H1 (cell line): Measurements from ENCODE around the gene SYNGR3. TPM values are rescaled to one million over a fixed set of nuclear protein-coding genes. Genes with fewer than 3 reads are reported as not detected.

Experiments used
- CTCF ChIA-PET: fragments of 300-600 bp; sonication (Branson Sonifier 250); formaldehyde crosslinking; loops from one replicate; lab custom pipeline; 2021; ENCODE audit not compliant: partially characterized antibody; lab: Charles Lee
- POLR2A ChIA-PET: fragments of 300-600 bp; sonication (Branson Sonifier 250); formaldehyde crosslinking; loops from one replicate; lab custom pipeline; 2021; ENCODE audit warnings: inconsistent platforms; ENCODE audit not compliant: partially characterized antibody; lab: Charles Lee
- DNase-seq, 2 experiments: peaks; one replicate each; pipeline versions ENCODE4 v3.0.0 to v3.0.0-alpha.2; 2010 to 2022; ENCODE audit warnings: low spot score in 2 of 2, low read depth in 1 of 2, mixed read lengths in 1 of 2
- FAIRE-seq: peaks from 2 replicates; lab custom pipeline; 2011; peaks lifted over from hg19 to GRCh38; lab: Jason Lieb, UNC
- H2AFZ ChIP-seq: 2 replicates; pipeline ENCODE4 v1.8.1; 2012; ENCODE audit warnings: low read length, inconsistent platforms
- H2AK5ac ChIP-seq: 2 replicates; pipeline ENCODE4 v1.6.1; 2013; ENCODE audit warnings: low read depth, low read length
- H2BK120ac ChIP-seq: replicated peaks from 2 replicates; pipeline ENCODE3; 2013; ENCODE audit warnings: low read depth, low read length, inconsistent platforms
- H2BK12ac ChIP-seq: 2 replicates; pipeline ENCODE4 v1.6.1; 2013; ENCODE audit warnings: low read depth, low read length
- H2BK15ac ChIP-seq: 2 replicates; pipeline ENCODE4 v1.6.1; 2013; ENCODE audit warnings: low read length
- H2BK20ac ChIP-seq: 2 replicates; pipeline ENCODE4 v1.6.1; 2013; ENCODE audit warnings: low read length
- H2BK5ac ChIP-seq: 2 replicates; pipeline ENCODE4 v1.6.1; 2013; ENCODE audit warnings: low read depth, low read length
- H3K14ac ChIP-seq: 2 replicates; pipeline ENCODE4 v1.6.1; 2013; ENCODE audit warnings: inconsistent platforms; ENCODE audit not compliant: insufficient read length
- H3K18ac ChIP-seq: 2 replicates; pipeline ENCODE4 v1.6.1; 2013; ENCODE audit warnings: low read length; ENCODE audit errors: extremely low read depth
- H3K23ac ChIP-seq: 2 replicates; pipeline ENCODE4 v1.6.1; 2013; ENCODE audit warnings: inconsistent platforms; ENCODE audit not compliant: insufficient read length
- H3K23me2 ChIP-seq: 2 replicates; pipeline ENCODE4 v1.6.1; 2013; ENCODE audit warnings: low read depth, low read length
- H3K27ac ChIP-seq: 2 replicates; pipeline ENCODE4 v1.6.1; 2011; ENCODE audit warnings: low read depth, low read length, inconsistent platforms
- H3K27me3 ChIP-seq, 4 experiments: replicated peaks in 1 of 4; 1 replicate in 1 of 4; 2 replicates in 3 of 4; pipeline versions ENCODE4 v1.6.1 to v1.8.1; 2011 to 2013; ENCODE audit warnings: low read length in 3 of 4, mild to moderate bottlenecking in 3 of 4, inconsistent platforms in 2 of 4, mixed read lengths in 2 of 4, moderate library complexity in 1 of 4; ENCODE audit not compliant: control insufficient read depth in 3 of 4, insufficient read depth in 3 of 4; ENCODE audit errors: extremely low read depth in 1 of 4
- H3K36me3 ChIP-seq, 4 experiments: 2 replicates each; pipeline versions ENCODE4 v1.6.1 to v1.8.1; 2011 to 2013; ENCODE audit warnings: mild to moderate bottlenecking in 4 of 4, low read length in 3 of 4, moderate library complexity in 2 of 4, control low read depth in 1 of 4, inconsistent platforms in 1 of 4; ENCODE audit not compliant: insufficient read depth in 4 of 4, control insufficient read depth in 2 of 4
- H3K4ac ChIP-seq: replicated peaks from 2 replicates; pipeline ENCODE3; 2013; ENCODE audit warnings: low read length, low read depth, mixed read lengths, inconsistent platforms; ENCODE audit not compliant: insufficient read length
- H3K4me1 ChIP-seq, 4 experiments: replicated peaks in 1 of 4; 1 replicate in 1 of 4; 2 replicates in 3 of 4; pipeline versions ENCODE4 v1.6.1 to v1.8.1; 2011 to 2013; ENCODE audit warnings: low read length in 3 of 4, inconsistent platforms in 2 of 4, mixed read lengths in 1 of 4; ENCODE audit not compliant: insufficient read depth in 4 of 4, control insufficient read depth in 3 of 4
- H3K4me2 ChIP-seq, 2 experiments: 2 replicates each; pipeline versions ENCODE4 v1.6.1 to v1.8.1; 2011 to 2013; ENCODE audit warnings: low read depth in 2 of 2, low read length in 2 of 2, control low read depth in 1 of 2, inconsistent platforms in 1 of 2, mild to moderate bottlenecking in 1 of 2; ENCODE audit not compliant: insufficient read depth in 1 of 2
- H3K4me3 ChIP-seq, 4 experiments: fragments of 200-600, 300-600 bp in 1 of 4; sonication (generic), shearing (Covaris generic), sonication (Bioruptor Twin) in 1 of 4; 2 replicates each; pipeline versions ENCODE4 v1.5.1 to v1.8.1; 2011 to 2016; ENCODE audit warnings: low read length in 4 of 4, low read depth in 3 of 4, control low read depth in 2 of 4, inconsistent platforms in 2 of 4, mild to moderate bottlenecking in 2 of 4, mixed read lengths in 1 of 4, moderate library complexity in 1 of 4; ENCODE audit not compliant: insufficient read depth in 2 of 4; ENCODE audit errors: extremely low read depth in 1 of 4
- H3K56ac ChIP-seq: replicated peaks from 2 replicates; pipeline ENCODE3; 2013; ENCODE audit warnings: low read depth, mild to moderate bottlenecking, mixed read lengths, low read length, inconsistent platforms; ENCODE audit not compliant: insufficient read length
- H3K79me1 ChIP-seq: 2 replicates; pipeline ENCODE4 v1.6.1; 2013; ENCODE audit warnings: low read depth, low read length, control low read depth
- H3K79me2 ChIP-seq, 2 experiments: 2 replicates each; pipeline versions ENCODE4 v1.6.1 to v1.8.1; 2012 to 2013; ENCODE audit warnings: low read length in 2 of 2, mild to moderate bottlenecking in 2 of 2, inconsistent platforms in 1 of 2; ENCODE audit not compliant: insufficient read depth in 2 of 2, control insufficient read depth in 1 of 2
- H3K9ac ChIP-seq, 4 experiments: replicated peaks in 1 of 4; 1 replicate in 1 of 4; 2 replicates in 3 of 4; pipeline versions ENCODE4 v1.6.1 to v1.8.1; 2011 to 2013; ENCODE audit warnings: low read depth in 3 of 4, low read length in 3 of 4, control low read depth in 2 of 4, mild to moderate bottlenecking in 2 of 4, moderate library complexity in 2 of 4, inconsistent platforms in 1 of 4; ENCODE audit errors: extremely low read depth in 1 of 4
- H3K9me3 ChIP-seq, 2 experiments: 2 replicates each; pipeline versions ENCODE4 v1.6.1 to v1.8.1; 2012 to 2013; ENCODE audit warnings: mild to moderate bottlenecking in 2 of 2, moderate library complexity in 2 of 2, control low read depth in 1 of 2, inconsistent platforms in 1 of 2, low read depth in 1 of 2, low read length in 1 of 2, mixed read lengths in 1 of 2; ENCODE audit not compliant: insufficient read depth in 2 of 2
- H4K20me1 ChIP-seq, 2 experiments: replicated peaks in 1 of 2; 2 replicates each; pipeline versions ENCODE3 to v1.8.1; 2011 to 2013; ENCODE audit warnings: inconsistent platforms in 2 of 2, low read length in 2 of 2, mild to moderate bottlenecking in 1 of 2; ENCODE audit not compliant: insufficient read depth in 2 of 2, control insufficient read depth in 1 of 2
- H4K5ac ChIP-seq: 2 replicates; pipeline ENCODE4 v1.6.1; 2013; ENCODE audit warnings: low read length, low read depth, mixed read lengths, inconsistent platforms; ENCODE audit not compliant: insufficient read length
- H4K8ac ChIP-seq: 2 replicates; pipeline ENCODE4 v1.8.0; 2013; ENCODE audit warnings: mild to moderate bottlenecking, moderate library complexity, low read length, inconsistent platforms; ENCODE audit not compliant: insufficient read depth; ENCODE audit errors: extremely low read depth
- H4K91ac ChIP-seq: replicated peaks from 2 replicates; pipeline ENCODE3; 2013; ENCODE audit warnings: low read length, mixed read lengths, inconsistent platforms; ENCODE audit not compliant: insufficient read length
- WGBS, 2 experiments: shearing (Covaris generic) in 1 of 2; methylation state at CpG; one replicate each; pipeline versions ENCODE4 v1.1.6 to v1.1.7; 2013 to 2015; ENCODE audit warnings: low lambda C conversion rate in 2 of 2, mixed read lengths in 2 of 2, inconsistent platforms in 1 of 2, low coverage in 1 of 2, missing lambda C conversion rate in 1 of 2; ENCODE audit not compliant: insufficient replicate concordance in 2 of 2, insufficient coverage in 1 of 2, insufficient read length in 1 of 2; ENCODE audit errors: extremely low coverage in 1 of 2, missing lambda C conversion rate in 1 of 2; 5-methylcytosine and 5-hydroxymethylcytosine counted together
- polyA plus RNA-seq, 7 experiments: library from polyadenylated mRNA; depleted of rRNA in 3 of 7; stranded (reverse) in 5 of 7; unstranded in 2 of 7; fragments of >200 nt in 5 of 7; fragments of 200-250 nt in 2 of 7; gene quantifications; 1 replicate in 5 of 7; 2 replicates in 1 of 7; 4 replicates in 1 of 7; pipeline versions ENCODE4 v1.2.1 to v1.2.3, GENCODE V29; 2011 to 2013; ENCODE audit warnings: missing spikeins in 2 of 7, mixed read lengths in 2 of 7
- total RNA-seq: library from RNA; stranded (reverse); fragmentation: NEBNext Ultra II Directional; extraction: Animal tissue kit (Norgen Biotek cat#: 25700); gene quantifications from 2 replicates; pipeline ENCODE4 v1.2.1, GENCODE V29; 2021

SYNGR3 gene
- total and polyA plus RNA-seq, 2 of the 8 experiments (the other 6 are each of a cell fraction or from before 2014, with no cell fraction given), result 36.2 to 49.9 TPM

- Histone ChIP-seq H4K5ac (no peak overlapping the region), H3K4me3 (no peak overlapping the region), H3K18ac (no peak overlapping the region), H3K79me2 (no peaks in the 10 kb centered on the region), H3K4me2 (no peak overlapping the region), H3K56ac (no peak overlapping the region), H3K23me2 (no peaks in the 10 kb centered on the region), H3K9ac (no peak overlapping the region; a peak in 1 of 7 replicates), H2BK20ac (no peak overlapping the region), H2AK5ac (no peak overlapping the region), H3K23ac (no peak overlapping the region), H3K79me1 (no peaks in the 10 kb centered on the region), H2AFZ (no peak overlapping the region), H4K20me1 (peaks cover 0 to 4% of the 10 kb centered on the region in 2 experiments), H2BK120ac (no peak overlapping the region), H2BK15ac (no peak overlapping the region), H3K36me3 (no peaks in the 10 kb centered on the region), H3K14ac (no peak overlapping the region), H2BK5ac (no peak overlapping the region), H3K4ac (no peak overlapping the region), H4K91ac (no peak overlapping the region), H3K9me3 (no peaks in the 10 kb centered on the region), H4K8ac (no peak overlapping the region), H3K4me1 (peaks cover 0 to 3% (median 0%) of the 10 kb centered on the region in 4 experiments; a peak in 3 of 7 replicates), H2BK12ac (no peak overlapping the region), H3K27ac (no peak overlapping the region), H3K27me3 (no peaks in the 10 kb centered on the region)
- ChIA-PET CTCF (interaction anchor here (1.4 to 6.5 kb wide), 3 partner anchors 8 to 86 kb away, joined by 5 to 62 read pairs (median 7); partner anchors contain the start of gene MSRB1), POLR2A (interaction anchor here (0.9 to 19.8 kb wide), 3 partner anchors 6 to 21 kb away, joined by 3 to 336 read pairs (median 165); partner anchors contain the start of genes MSRB1, NDUFB10, RNF151 and RPS2)
- DNase-seq (no peak), FAIRE-seq (no peak)
- WGBS, 2 experiments, result 100% methylated on average over 3 of the region's 7 CpGs; no CpG with 5 or more reads in 1 of the 2 experiments
These were observed 39.7 kb upstream of the SYNGR3 start for GRCh38 chr16:1950047-1950446.
